ENCODE data around the gene MRPS9.
A peak's percentile ranks its signal among the peaks of the same experiment; 100 is the strongest.

The MRPS9 gene

GRCh38 chr2:105112345-105112744, 74.5 kb downstream of the MRPS9 start:
- no peak for TF ChIP-seq CTCF (IDR thresholded peaks at IDR 0.05; ENCODE audit: borderline replicate concordance, control extremely low read depth, extremely low read depth, insufficient read depth, missing control alignments)
- in situ Hi-C loops (cut with MboI; ENCODE audit: low sequenced_read_pairs, unreplicated experiment): loop anchor here (5.0 kb wide), 1 partner anchor 115 kb away; no protein-coding TSS in a partner anchor
- DNase-seq (ENCODE audit: low spot score): no peak

- DNase-seq (ENCODE audit: low spot score): no peak
- in situ Hi-C loops (cut with MboI; ENCODE audit: low sequenced_read_pairs, unreplicated experiment): loop anchor here (5.0 kb wide), 1 partner anchor 114 kb away; no protein-coding TSS in a partner anchor
- TF ChIP-seq CTCF (IDR thresholded peaks at IDR 0.05; ENCODE audit: borderline replicate concordance, control extremely low read depth, extremely low read depth, insufficient read depth, missing control alignments): no peak
Observed at GRCh38 chr2:105113616-105114291, 75.9 kb downstream of the MRPS9 start.

GRCh38 chr2:105114551-105114950, 76.7 kb downstream of the MRPS9 start:
- in situ Hi-C loops (cut with MboI; ENCODE audit: low sequenced_read_pairs, unreplicated experiment): loop anchor here (5.0 kb wide), 1 partner anchor 113 kb away; no protein-coding TSS in a partner anchor

GRCh38 chr2:105116348-105116747, 78.5 kb downstream of the MRPS9 start:
- DNase-seq (ENCODE audit: low spot score): no peak
- in situ Hi-C loops (cut with MboI; ENCODE audit: low sequenced_read_pairs, unreplicated experiment): no loop called here
- TF ChIP-seq CTCF (IDR thresholded peaks at IDR 0.05; ENCODE audit: borderline replicate concordance, control extremely low read depth, extremely low read depth, insufficient read depth, missing control alignments): no peak

More at GRCh38 chr2:105114551-105114950, 76.7 kb downstream of the MRPS9 start:
- TF ChIP-seq CTCF (IDR thresholded peaks at IDR 0.05; ENCODE audit: borderline replicate concordance, control extremely low read depth, extremely low read depth, insufficient read depth, missing control alignments): peak; percentile 43
- peak; percentile 75 for DNase-seq (ENCODE audit: low spot score)

- no peak for DNase-seq (ENCODE audit: low spot score)
- TF ChIP-seq CTCF (IDR thresholded peaks at IDR 0.05; ENCODE audit: borderline replicate concordance, control extremely low read depth, extremely low read depth, insufficient read depth, missing control alignments): no peak
- in situ Hi-C loops (cut with MboI; ENCODE audit: low sequenced_read_pairs, unreplicated experiment): no loop called here
Observed at GRCh38 chr2:105117565-105117964, 79.7 kb downstream of the MRPS9 start.

GRCh38 chr2:105118960-105119359, 81.1 kb downstream of the MRPS9 start:
- in situ Hi-C loops (cut with MboI; ENCODE audit: low sequenced_read_pairs, unreplicated experiment): no loop called here
- no peak for DNase-seq (ENCODE audit: low spot score)
- no peak for TF ChIP-seq CTCF (IDR thresholded peaks at IDR 0.05; ENCODE audit: borderline replicate concordance, control extremely low read depth, extremely low read depth, insufficient read depth, missing control alignments)

All from GM13976 (cell line).